Measurements from ENCODE around the gene EGFL6.

- TF ChIP-seq CTCF (IDR thresholded peaks at IDR 0.05) = no peak
- TF ChIP-seq POLR2A (IDR thresholded peaks at IDR 0.05) = no peak
- TF ChIP-seq EP300 (IDR thresholded peaks at IDR 0.05) = no peak
These were observed 28.8 kb upstream of the EGFL6 start for GRCh38 chrX:13540602-13541001.
